ENCODE results near the gene UBR7. TPM values are rescaled to one million over a fixed set of nuclear protein-coding genes. Genes with fewer than 3 reads are reported as not detected.

The UBR7 gene
- total and polyA plus RNA-seq, 4 donors, result 11.3 to 26.0 (median 14.3) TPM

GRCh38 chr14:93199031-93199430, 8.0 kb upstream of the UBR7 start:
- Histone ChIP-seq H3K9ac (ENCODE audit: insufficient read depth in 1 of 2, low read length in 2 of 2) (no peak overlapping the region), H3K27me3 (ENCODE audit: control insufficient read depth in 3 of 3, insufficient read depth in 3 of 3, low read length in 2 of 3) (no peaks in the 10 kb centered on the region), H3K36me3 (ENCODE audit: control insufficient read depth in 4 of 4, insufficient read depth in 4 of 4, low read length in 4 of 4) (peaks cover 0 to 2% (median 1%) of the 10 kb centered on the region in 4 donors), H3K9me3 (ENCODE audit: control insufficient read depth in 4 of 4, insufficient read depth in 3 of 4, low read length in 3 of 4) (no peaks in the 10 kb centered on the region), H3K27ac (ENCODE audit: low read depth in 1 of 2, low read length in 1 of 2) (no peak overlapping the region), H3K4me1 (ENCODE audit: control insufficient read depth in 5 of 5, insufficient read depth in 5 of 5, low read length in 5 of 5) (no peaks in the 10 kb centered on the region), H3K4me3 (no peak overlapping the region)
- TF ChIP-seq CTCF (IDR thresholded peaks at IDR 0.05; ENCODE audit: control extremely low read depth, extremely low read depth), result no peak
- DNase-seq (no peak), ATAC-seq (ENCODE audit: insufficient read depth, low FRiP score) (no peak)
- WGBS, 2 donors, result 77 to 94% methylated on average over 4 of the region's 4 CpGs

- Histone ChIP-seq H3K9me3 (ENCODE audit: control insufficient read depth in 4 of 4, insufficient read depth in 3 of 4, low read length in 3 of 4) (no peaks in the 10 kb centered on the region), H3K4me1 (ENCODE audit: control insufficient read depth in 5 of 5, insufficient read depth in 5 of 5, low read length in 5 of 5) (peaks cover 0 to under 1% (median 0%) of the 10 kb centered on the region in 5 donors), H3K27me3 (ENCODE audit: control insufficient read depth in 3 of 3, insufficient read depth in 3 of 3, low read length in 2 of 3) (no peaks in the 10 kb centered on the region), H3K4me3 (no peak overlapping the region), H3K9ac (ENCODE audit: insufficient read depth in 1 of 2, low read length in 2 of 2) (no peak overlapping the region), H3K27ac (ENCODE audit: low read depth in 1 of 2, low read length in 1 of 2) (no peak overlapping the region), H3K36me3 (ENCODE audit: control insufficient read depth in 4 of 4, insufficient read depth in 4 of 4, low read length in 4 of 4) (peaks cover 0 to 2% (median under 1%) of the 10 kb centered on the region in 4 donors)
- ATAC-seq (ENCODE audit: insufficient read depth, low FRiP score) (peak; percentile 41), DNase-seq (no peak)
- 73 to 84% methylated on average over 5 of the region's 5 CpGs for WGBS, 2 donors
- no peak for TF ChIP-seq CTCF (IDR thresholded peaks at IDR 0.05; ENCODE audit: control extremely low read depth, extremely low read depth)
Observed at GRCh38 chr14:93200553-93200952, 6.5 kb upstream of the UBR7 start.

- H3K27me3 ChIP-seq (ENCODE audit: control insufficient read depth in 3 of 3, insufficient read depth in 3 of 3, low read length in 2 of 3), result no peaks in the 10 kb centered on the region
- H3K4me3 ChIP-seq, result no peak overlapping the region
- DNase-seq (no peak), ATAC-seq (ENCODE audit: insufficient read depth, low FRiP score) (no peak)
- H3K36me3 ChIP-seq (ENCODE audit: control insufficient read depth in 4 of 4, insufficient read depth in 4 of 4, low read length in 4 of 4), result peaks cover 0 to 2% (median under 1%) of the 10 kb centered on the region in 4 donors
- H3K9me3 ChIP-seq (ENCODE audit: control insufficient read depth in 4 of 4, insufficient read depth in 3 of 4, low read length in 3 of 4), result no peaks in the 10 kb centered on the region
- peaks cover 0 to 7% (median 5%) of the 10 kb centered on the region in 5 donors for H3K4me1 ChIP-seq (ENCODE audit: control insufficient read depth in 5 of 5, insufficient read depth in 5 of 5, low read length in 5 of 5)
- no peak overlapping the region for H3K9ac ChIP-seq (ENCODE audit: insufficient read depth in 1 of 2, low read length in 2 of 2)
- WGBS, 2 donors, result 78 to 90% methylated on average over 7 of the region's 7 CpGs
- no peak overlapping the region for H3K27ac ChIP-seq (ENCODE audit: low read depth in 1 of 2, low read length in 1 of 2)
- no peak for TF ChIP-seq CTCF (IDR thresholded peaks at IDR 0.05; ENCODE audit: control extremely low read depth, extremely low read depth)
Observed at GRCh38 chr14:93201155-93201704, 5.8 kb upstream of the UBR7 start.
